IPS-NIHi7 (cell line): ENCODE measurements around the gene TANGO6.
"Not testable (repeated sequence)": the region's sequence is repeated elsewhere in the genome, so short reads cannot be mapped to it uniquely, and the experiment has no call there.

Experiments
- DNase-seq: peaks from one replicate; pipeline ENCODE4 v3.0.0; 2012; ENCODE audit warnings: mixed read lengths; ENCODE audit errors: extremely low spot score

The TANGO6 gene

GRCh38 chr16:69116256-69116875 lies 273.0 kb downstream of the TANGO6 start:
- no peak for DNase-seq

- DNase-seq, result no peak
Observed at GRCh38 chr16:69116906-69117305, 273.6 kb downstream of the TANGO6 start.

GRCh38 chr16:69118468-69118867 lies 275.1 kb downstream of the TANGO6 start:
- DNase-seq, result no peak

DNA sequence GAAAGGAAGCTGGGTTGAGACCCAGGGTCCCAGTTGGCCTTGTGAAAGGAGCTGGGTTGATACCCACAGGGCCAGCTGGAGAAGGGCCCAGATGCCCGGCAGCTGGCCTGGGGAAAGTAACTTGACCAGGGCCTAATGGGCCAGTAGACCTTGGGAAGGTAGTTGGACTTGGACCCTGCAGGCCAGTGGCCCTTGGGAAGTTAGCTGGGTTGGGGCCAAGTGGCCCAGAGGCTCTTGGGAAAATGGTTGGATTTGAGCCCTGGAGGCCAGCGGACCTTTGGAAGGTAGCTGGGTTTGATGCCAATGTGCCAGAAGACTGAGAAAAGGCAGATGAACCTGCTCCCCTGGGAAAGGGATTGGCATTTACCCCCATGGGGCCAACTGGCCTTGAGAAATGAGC lies 275.7 kb downstream of the TANGO6 start:
- DNase-seq, result no peak

DNA sequence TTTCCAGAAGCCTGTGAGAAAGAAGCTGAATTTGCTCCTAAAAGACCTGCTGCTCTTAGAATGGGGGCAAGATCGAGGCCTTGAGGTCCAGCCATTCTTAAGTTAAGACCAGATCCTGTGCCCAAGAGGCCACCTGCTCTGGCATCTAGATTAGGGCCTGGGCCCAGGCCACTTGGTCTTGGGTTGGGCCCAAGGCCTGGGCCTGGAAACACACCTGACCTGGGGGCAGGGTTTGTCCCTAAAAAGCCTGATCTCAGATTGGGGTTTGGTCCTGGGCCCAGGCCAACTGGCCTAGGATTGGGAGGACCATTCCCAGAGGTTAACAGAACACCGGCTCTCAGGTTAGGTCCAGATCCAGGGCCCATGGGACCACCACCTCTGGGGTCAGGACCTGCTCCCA lies 276.2 kb downstream of the TANGO6 start:
- no peak for DNase-seq

- DNase-seq, result no peak
Observed at GRCh38 chr16:69120096-69120664, 276.8 kb downstream of the TANGO6 start.

DNA sequence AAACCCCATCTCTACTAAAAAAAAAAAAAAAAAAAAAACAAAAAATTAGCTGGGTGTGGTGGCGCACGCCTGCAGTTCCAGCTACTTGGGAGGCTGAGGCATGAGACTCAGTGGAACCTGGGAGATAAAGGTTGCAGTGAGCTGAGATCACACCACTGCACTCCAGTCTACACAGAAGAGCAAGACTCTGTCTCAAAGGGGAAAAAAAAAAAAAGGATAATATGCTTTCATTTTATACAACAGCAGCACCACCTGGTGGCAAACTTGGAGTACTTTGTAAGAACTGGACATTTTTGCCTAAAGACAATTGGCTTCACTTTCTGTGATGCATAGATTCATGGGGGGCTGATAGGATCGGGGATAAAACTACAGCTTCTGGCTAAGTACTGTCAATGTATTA lies 280.6 kb downstream of the TANGO6 start:
- DNase-seq, result no peak

DNA sequence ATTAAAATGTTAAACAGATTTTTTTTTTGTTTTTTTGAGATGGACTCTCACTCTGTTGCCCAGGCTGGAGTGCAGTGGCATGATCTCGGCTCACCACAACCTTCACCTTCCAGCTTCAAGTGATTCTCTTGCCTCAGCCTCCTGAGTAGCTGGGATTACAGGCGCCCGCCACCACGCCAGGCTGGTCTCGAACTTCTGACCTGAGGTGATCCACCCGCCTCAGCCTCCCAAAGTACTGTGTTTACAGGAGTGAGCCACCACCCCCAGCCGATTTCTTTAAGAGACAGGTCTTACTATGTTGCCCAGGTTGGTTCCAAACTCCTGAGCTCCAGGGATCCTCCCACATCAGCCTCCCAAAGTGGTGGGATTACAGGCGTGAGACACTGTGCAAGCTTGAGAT lies 281.1 kb downstream of the TANGO6 start:
- not testable (repeated sequence) for DNase-seq

- DNase-seq, result not testable (repeated sequence)
Observed at GRCh38 chr16:69124961-69125360, 281.6 kb downstream of the TANGO6 start.

GRCh38 chr16:69126221-69126620 lies 282.9 kb downstream of the TANGO6 start:
- DNase-seq, result no peak

DNA sequence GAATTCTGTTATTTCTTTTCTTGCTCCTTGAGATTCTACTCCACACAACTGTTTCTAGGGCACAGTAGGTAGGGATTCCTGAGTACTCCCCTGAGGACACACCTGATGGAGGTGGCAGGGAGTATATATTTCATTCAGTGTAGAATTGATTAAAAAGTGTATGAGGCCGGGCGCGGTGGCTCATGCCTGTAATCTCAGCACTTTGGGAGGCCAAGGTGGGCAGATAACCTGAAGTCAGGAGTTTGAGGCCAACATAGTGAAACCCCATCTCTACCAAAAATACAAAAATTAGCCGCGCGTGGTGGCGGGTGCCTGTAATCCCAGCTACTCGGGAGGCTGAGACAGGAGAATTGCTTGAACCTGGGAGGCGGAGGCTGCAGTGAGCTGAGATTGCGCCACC lies 283.5 kb downstream of the TANGO6 start:
- not testable (repeated sequence) for DNase-seq

GRCh38 chr16:69127966-69128510 lies 284.7 kb downstream of the TANGO6 start:
- DNase-seq, result no peak

DNA sequence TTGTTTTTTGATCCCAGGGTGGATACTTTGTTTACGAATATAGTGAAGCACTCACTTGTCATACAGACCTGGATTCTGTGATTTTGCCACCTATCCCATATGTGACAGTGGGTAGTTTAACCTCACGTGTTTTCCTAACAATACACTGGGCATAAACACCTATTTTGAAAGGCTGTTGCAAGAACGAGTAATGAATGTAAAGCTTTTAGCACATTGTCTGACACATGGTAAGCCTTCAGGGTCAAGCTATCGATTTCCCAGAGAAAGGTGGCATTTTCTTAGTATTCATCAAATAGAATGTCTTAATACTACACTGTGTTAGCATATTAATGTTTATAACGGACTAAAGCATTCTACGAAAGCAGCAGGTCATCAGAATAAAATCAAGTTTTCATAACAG lies 287.1 kb downstream of the TANGO6 start:
- DNase-seq, result no peak

DNA sequence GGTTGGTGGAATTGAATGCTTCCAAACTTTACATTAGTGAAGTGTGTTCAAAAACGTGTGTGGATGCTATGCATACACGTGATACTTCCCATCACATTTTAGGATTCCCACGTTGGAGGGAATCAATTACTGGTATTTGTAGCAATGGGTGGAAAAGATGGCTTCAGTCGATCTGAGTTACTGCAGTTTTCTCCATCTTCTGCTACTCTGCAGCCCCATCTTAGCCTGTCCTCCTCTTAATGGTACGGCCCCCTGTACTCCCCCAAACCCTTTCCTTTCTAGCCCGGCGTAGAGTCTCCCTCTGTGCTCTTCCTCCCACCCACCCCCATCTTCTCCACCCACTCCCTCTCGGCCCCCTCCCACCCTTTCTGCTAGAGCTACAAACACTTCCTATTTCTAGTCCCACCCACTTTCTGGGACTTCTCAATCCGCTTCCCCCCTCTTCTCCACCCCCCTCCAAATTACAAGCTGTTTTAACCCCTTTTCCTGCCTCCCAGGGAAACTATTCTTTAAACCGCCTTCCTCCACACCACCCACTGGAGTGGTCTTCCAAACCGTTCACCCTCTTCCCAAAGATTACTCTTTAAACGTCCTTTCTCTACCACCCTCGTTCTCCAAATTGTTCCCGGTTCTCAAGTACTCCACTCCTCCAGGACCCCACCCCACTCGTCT lies 288.0 kb downstream of the TANGO6 start:
- peak; percentile 84 for DNase-seq

GRCh38 chr16:69131839-69132423 lies 288.6 kb downstream of the TANGO6 start:
- DNase-seq, result peak; percentile 97

DNA sequence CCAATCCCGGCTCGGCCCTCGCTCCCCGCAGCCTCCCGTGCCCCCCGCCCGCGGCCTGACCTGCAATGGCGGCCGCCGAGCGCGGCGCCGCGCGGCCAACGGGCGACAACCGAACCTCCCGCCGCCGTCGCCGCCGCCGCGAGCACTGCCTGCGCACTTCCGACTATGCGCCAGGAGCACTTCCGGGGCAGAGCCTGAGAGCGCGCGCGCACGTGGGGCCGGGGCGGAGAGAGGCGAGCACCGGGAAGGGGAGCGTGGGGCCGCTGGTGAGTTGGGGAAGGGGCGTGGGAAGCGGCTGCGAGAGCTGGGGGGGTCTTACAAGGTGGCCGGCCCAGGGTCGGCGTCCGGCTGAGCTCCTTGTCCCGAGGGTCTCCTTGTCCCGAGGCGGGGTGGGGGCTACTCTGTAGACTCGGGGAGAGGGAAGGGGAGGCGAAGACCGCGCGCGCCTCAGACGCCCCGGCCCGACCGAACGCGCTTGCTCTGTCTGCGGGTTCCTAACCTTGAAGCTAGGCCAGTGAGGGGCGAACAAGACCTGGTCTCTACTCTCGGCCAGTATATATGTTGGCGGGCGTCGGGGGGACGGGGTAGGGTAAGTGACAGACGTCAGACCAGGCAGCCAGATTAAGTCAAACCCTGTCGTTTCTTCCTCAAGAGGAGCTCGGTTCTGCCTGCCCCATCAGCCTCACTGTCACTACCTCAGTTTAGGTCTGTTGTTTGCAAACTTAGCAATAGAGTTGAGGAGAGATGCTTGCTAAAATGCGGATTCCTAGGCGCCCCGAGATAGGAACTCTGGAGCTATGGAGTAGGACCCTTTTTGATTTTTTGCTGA lies 289.3 kb downstream of the TANGO6 start, which contains the start of the genes CHTF8 and UTP4:
CHTF8 (minus strand) TSS at position 165 of the 829 bp plus-strand sequence. CDS start 11,130 bp downstream, outside the sequence.
UTP4 (plus strand) TSS at position 226 of the 829 bp plus-strand sequence. CDS start 811 bp downstream, outside the sequence.
- DNase-seq, result peak; percentile 88

GRCh38 chr16:69133373-69133954 lies 290.1 kb downstream of the TANGO6 start:
- DNase-seq, result no peak
